GM18867 (cell line): ENCODE results near the gene IFTAP.
A peak's percentile ranks its signal among the peaks of the same experiment; 100 is the strongest.

ENCODE experiments used
- ATAC-seq: cut with Tn5 transposase; IDR thresholded peaks from one replicate; pipeline ENCODE4 v1.9.1; 2021; ENCODE audit warnings: mild to moderate bottlenecking, moderate library complexity; ENCODE audit not compliant: unreplicated experiment

IFTAP gene

DNA sequence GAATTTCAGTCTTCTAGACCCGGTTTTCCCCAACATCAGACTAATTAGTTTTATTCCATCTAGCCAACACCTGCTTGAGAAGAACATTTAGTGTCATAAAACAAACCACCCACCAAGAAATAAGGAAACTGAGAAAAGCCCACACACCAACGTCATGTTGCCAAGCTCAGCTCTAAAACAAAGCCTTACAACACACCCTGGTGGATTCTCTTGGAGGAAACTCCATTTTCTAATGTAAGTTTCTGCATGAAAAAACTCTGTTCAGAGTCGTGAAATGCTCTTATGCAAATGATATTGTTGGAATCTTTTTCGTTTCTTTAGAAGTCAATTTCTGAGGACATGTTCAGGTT lies 108.7 kb downstream of the IFTAP start:
- peak; percentile 55 for ATAC-seq
